SU-DHL-6 (cell line): ENCODE data around the gene PTPRQ.
A peak's percentile ranks its signal among the peaks of the same experiment; 100 is the strongest.

Experiments used
- EZH2phosphoT487 ChIP-seq: fragments of 200-600 bp; sonication (generic), shearing (Covaris generic); conservative IDR thresholded peaks from 2 replicates; pipeline ENCODE4 v1.6.1; 2018; ENCODE audit warnings: mild to moderate bottlenecking, antibody characterized with exemption, low read length, moderate library complexity, mixed read lengths
- TF ChIP-seq, protein P1 (sequence below): fragments of 200-600 bp; sonication (generic); IDR thresholded peaks from one replicate; pipeline ENCODE4 v1.5.1; 2017; ENCODE audit warnings: antibody characterized with exemption, mild to moderate bottlenecking, low read length, moderate library complexity; ENCODE audit not compliant: insufficient read depth, poor library complexity, severe bottlenecking

DNA sequence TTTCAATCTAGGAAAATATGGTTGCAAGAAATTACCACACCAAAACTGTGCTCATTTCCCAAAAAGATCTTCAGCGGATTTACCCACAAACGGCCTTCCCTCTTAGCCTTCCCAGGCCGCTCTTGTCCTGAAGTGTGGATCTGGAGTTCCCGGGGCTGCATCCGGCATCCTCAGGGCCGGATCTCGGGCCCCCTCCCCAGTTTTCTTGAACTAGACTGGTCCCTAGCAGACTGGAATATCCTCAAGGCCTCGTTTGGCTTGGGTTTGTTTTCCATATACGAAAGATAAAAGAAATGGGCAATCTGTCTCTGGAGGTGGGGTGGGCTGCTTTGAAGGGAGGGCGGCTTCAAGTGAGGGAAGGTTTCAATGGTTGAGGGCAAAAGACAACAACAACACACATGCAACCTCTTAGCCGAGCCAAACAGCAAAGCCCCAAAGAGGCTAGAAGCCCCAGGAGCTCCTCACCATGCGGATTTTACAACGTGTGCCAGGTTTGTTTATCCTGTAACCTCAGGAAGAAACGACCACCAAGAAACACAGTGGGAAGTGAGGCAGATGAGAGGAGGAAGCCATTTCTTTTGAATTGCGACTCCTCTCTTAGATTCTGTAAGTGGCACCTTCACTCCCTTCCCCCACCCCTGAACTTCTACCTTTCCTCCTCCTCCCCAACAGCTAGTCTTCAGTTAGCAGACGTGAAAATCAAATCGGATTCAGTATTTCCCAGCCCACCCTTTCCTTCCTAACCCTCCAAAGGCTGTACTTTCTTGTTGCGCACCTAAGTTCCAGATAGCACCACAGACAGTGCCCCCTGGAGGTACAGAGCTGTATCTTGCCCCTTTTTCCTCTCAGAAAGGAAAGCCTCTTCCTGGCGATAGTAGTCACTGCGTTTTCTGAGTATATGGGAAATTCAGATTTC, 266.0 kb downstream of the PTPRQ start:
- TF ChIP-seq, protein P1, sequence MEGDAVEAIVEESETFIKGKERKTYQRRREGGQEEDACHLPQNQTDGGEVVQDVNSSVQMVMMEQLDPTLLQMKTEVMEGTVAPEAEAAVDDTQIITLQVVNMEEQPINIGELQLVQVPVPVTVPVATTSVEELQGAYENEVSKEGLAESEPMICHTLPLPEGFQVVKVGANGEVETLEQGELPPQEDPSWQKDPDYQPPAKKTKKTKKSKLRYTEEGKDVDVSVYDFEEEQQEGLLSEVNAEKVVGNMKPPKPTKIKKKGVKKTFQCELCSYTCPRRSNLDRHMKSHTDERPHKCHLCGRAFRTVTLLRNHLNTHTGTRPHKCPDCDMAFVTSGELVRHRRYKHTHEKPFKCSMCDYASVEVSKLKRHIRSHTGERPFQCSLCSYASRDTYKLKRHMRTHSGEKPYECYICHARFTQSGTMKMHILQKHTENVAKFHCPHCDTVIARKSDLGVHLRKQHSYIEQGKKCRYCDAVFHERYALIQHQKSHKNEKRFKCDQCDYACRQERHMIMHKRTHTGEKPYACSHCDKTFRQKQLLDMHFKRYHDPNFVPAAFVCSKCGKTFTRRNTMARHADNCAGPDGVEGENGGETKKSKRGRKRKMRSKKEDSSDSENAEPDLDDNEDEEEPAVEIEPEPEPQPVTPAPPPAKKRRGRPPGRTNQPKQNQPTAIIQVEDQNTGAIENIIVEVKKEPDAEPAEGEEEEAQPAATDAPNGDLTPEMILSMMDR = peak; percentile 25
- TF ChIP-seq EZH2phosphoT487 = no peak
